Brain microvascular endothelial cell (primary cell): Measurements from ENCODE around the gene HMCN2.

ENCODE experiments used
- DNase-seq: peaks from one replicate; pipeline ENCODE4 v3.0.0-alpha.2; 2020
- H3K27ac ChIP-seq: fragments of 250-450 bp; sonication (Bioruptor Pico); 2 replicates; pipeline ENCODE4 v1.5.1; 2020; ENCODE audit warnings: mild to moderate bottlenecking, moderate library complexity
- H3K27me3 ChIP-seq: fragments of 250-450 bp; sonication (Bioruptor Pico); replicated peaks from 2 replicates; pipeline ENCODE4 v1.5.1; 2020; ENCODE audit warnings: mild to moderate bottlenecking
- H3K36me3 ChIP-seq: fragments of 250-450 bp; sonication (Bioruptor Pico); replicated peaks from 2 replicates; pipeline ENCODE4 v1.5.1; 2020; ENCODE audit warnings: mild to moderate bottlenecking
- H3K4me3 ChIP-seq: 2 replicates; pipeline ENCODE4 v1.5.1; 2011; ENCODE audit warnings: low read depth, mild to moderate bottlenecking, control low read depth, low read length, moderate library complexity
- in situ Hi-C: cut with HindIII; loops from 2 replicates; pipeline ENCODE4 v1.10.0; 2017; ENCODE audit warnings: low sequenced_read_pairs, low pct_ligation_motif_present
- TF ChIP-seq, protein P1 (sequence below): IDR thresholded peaks from 2 replicates; pipeline ENCODE4 v1.5.1; 2011; ENCODE audit warnings: low read depth, mild to moderate bottlenecking, moderate library complexity, low read length, control low read depth, inconsistent platforms; ENCODE audit errors: missing control alignments

HMCN2 gene, protein sequence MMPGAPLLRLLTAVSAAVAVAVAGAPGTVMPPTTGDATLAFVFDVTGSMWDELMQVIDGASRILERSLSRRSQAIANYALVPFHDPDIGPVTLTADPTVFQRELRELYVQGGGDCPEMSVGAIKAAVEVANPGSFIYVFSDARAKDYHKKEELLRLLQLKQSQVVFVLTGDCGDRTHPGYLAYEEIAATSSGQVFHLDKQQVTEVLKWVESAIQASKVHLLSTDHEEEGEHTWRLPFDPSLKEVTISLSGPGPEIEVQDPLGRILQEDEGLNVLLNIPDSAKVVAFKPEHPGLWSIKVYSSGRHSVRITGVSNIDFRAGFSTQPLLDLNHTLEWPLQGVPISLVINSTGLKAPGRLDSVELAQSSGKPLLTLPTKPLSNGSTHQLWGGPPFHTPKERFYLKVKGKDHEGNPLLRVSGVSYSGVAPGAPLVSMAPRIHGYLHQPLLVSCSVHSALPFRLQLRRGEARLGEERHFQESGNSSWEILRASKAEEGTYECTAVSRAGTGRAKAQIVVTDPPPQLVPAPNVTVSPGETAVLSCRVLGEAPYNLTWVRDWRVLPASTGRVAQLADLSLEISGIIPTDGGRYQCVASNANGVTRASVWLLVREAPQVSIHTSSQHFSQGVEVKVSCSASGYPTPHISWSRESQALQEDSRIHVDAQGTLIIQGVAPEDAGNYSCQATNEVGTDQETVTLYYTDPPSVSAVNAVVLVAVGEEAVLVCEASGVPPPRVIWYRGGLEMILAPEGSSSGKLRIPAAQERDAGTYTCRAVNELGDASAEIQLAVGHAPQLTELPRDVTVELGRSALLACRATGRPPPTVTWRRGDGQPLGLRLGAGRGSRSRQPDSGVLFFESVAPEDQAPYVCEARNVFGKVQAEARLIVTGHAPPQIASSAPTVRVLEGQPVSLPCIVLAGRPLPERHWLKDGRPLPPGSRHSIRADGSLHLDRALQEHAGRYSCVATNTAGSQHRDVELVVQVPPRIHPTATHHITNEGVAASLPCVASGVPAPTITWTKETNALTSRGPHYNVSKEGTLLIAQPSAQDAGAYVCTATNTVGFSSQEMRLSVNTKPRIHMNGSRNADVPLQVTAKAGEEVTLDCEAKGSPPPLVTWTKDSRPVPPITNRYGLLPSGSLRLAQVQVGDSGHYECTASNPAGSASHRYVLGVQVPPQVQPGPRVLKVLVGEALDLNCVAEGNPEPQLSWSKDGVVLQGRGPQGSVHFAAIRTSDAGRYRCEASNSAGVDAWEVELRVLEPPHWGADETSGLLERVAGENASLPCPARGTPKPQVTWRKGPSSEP (N-terminal part only)

DNA sequence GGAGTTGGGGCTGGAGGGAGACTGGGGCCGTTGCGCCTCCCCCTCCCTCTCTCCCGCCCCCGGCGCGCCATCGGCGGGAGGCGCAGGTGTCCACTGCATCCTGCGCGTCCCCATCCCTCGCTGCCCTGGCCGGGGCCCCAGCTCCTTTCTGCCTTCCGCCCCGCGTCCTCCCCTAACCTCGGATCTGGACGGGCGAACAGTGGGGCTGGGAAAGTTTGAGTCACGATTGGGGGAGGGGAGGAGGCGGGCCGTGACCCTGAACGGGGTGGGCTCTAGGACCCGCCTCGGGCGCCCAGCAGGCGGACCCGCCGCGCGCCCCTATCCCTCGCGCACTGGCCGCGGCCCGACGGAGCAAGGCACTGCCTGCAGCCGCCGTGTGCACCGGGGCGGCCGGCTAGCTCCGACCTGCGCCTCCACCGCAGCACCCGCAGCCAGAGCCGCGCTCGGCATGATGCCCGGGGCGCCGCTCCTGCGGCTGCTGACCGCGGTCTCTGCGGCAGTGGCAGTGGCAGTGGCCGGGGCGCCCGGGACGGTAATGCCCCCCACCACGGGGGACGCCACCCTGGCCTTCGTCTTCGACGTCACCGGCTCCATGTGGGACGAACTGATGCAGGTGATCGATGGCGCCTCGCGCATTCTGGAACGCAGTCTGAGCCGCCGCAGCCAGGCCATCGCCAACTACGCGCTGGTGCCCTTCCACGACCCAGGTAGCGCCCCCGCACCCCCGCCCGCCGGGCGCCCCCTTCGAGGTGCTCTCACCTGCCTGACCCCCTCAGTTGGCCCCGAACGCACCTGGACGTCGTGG lies at the start of gene HMCN2:
HMCN2 (plus strand) TSS at position 330 of the 805 bp plus-strand sequence; CDS start at position 449, 119 bp downstream.
- in situ Hi-C loops, result no loop called here
- TF ChIP-seq, protein P1, sequence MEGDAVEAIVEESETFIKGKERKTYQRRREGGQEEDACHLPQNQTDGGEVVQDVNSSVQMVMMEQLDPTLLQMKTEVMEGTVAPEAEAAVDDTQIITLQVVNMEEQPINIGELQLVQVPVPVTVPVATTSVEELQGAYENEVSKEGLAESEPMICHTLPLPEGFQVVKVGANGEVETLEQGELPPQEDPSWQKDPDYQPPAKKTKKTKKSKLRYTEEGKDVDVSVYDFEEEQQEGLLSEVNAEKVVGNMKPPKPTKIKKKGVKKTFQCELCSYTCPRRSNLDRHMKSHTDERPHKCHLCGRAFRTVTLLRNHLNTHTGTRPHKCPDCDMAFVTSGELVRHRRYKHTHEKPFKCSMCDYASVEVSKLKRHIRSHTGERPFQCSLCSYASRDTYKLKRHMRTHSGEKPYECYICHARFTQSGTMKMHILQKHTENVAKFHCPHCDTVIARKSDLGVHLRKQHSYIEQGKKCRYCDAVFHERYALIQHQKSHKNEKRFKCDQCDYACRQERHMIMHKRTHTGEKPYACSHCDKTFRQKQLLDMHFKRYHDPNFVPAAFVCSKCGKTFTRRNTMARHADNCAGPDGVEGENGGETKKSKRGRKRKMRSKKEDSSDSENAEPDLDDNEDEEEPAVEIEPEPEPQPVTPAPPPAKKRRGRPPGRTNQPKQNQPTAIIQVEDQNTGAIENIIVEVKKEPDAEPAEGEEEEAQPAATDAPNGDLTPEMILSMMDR, result no peak
- H3K27me3 ChIP-seq, result peaks cover 54% of the 10 kb centered on the region
- H3K4me3 ChIP-seq, result no peak within 1 kb of the TSS
- DNase-seq, result no peak
- H3K36me3 ChIP-seq, result no peaks in the 10 kb centered on the region
- H3K27ac ChIP-seq, result no peak within 1 kb of the TSS

DNA sequence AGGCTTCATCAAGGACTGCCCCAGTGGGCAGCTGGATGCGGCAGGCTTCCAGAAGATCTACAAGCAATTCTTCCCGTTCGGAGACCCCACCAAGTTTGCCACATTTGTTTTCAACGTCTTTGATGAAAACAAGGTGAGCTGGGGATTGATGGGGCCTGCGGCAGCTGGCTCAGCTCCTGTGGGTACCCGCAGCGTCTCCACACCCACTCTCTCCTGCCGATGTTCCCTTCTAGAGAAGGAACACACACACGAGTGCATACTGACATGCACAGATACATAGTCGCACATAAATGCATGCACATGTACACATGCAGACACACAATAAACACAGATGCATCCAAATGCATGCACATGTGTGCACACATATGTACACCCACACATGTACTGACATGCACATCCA lies 47.7 kb upstream of the HMCN2 start:
- Histone ChIP-seq H3K4me3 (no peak overlapping the region), H3K27me3 (no peaks in the 10 kb centered on the region), H3K27ac (no peak overlapping the region), H3K36me3 (peaks cover 13% of the 10 kb centered on the region)
- in situ Hi-C loops, result no loop called here
- TF ChIP-seq, protein P1, result no peak
- no peak for DNase-seq

DNA sequence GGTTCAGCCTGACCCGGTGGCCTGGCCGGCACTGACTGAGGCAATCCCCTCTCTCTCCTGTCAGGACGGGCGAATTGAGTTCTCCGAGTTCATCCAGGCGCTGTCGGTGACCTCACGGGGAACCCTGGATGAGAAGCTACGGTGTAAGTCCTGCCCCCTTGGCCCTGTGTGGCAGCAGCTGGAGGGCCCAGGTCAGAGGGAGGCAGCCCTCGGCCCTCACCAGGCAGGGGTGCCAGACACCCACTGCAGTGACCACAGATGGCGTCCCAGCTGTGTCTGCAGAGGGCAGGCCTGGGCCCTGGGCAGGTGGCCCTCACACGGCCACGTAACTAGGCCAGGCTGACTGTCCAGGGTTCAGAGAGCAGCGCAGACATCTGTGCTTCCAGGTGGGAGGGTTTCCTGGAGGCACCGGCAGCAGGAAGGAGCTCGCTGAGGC lies 45.9 kb upstream of the HMCN2 start:
- no peak overlapping the region for H3K27ac ChIP-seq
- DNase-seq, result no peak
- in situ Hi-C loops, result no loop called here
- H3K27me3 ChIP-seq, result no peaks in the 10 kb centered on the region
- H3K36me3 ChIP-seq, result peaks cover 13% of the 10 kb centered on the region
- TF ChIP-seq, protein P1, result no peak
- H3K4me3 ChIP-seq, result no peak overlapping the region

DNA sequence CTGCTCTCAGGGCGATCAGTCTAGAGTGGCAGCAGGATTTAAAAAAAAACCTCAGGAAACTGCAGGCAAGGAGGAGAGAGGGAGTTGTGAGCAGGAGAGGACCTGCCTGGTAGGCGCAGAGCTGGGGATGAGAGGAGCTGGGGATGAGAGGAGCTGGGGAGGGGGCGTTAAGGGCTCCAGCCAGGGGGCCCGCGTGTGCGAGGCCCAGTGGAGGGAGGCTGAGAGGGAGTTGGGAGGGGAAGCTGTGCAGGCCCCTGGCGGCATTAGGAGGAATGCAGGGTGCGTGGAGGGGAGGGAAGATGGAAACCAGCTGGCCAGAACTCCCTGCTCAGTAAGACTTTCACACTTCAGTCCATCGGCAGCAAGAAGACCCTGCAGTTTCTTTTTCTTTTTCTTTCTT lies 45.2 kb upstream of the HMCN2 start:
- DNase-seq, result no peak
- H3K4me3 ChIP-seq, result no peak overlapping the region
- in situ Hi-C loops, result no loop called here
- peaks cover 13% of the 10 kb centered on the region for H3K36me3 ChIP-seq
- H3K27me3 ChIP-seq, result no peaks in the 10 kb centered on the region
- no peak overlapping the region for H3K27ac ChIP-seq
- TF ChIP-seq, protein P1, result peak; percentile 55

DNA sequence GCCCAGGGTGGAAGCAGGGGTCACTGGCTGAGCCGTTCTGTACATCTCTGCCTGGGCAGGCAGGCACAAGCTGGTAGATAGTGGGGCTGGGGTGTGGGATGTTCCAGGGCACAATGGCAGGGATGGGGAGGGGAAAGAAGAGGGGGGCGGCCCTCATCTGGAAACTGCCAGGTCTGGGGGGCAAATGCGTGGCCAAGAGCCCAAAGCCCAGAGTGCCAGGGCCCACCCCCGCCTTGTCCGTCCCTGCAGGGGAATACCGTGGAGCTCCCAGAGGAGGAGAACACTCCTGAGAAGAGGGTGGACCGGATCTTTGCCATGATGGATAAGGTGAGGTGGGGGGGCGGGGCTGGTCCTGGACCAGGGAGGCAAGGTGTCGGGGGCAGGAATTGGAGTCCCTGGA lies 42.7 kb upstream of the HMCN2 start:
- in situ Hi-C loops, result no loop called here
- Histone ChIP-seq H3K4me3 (no peak overlapping the region), H3K36me3 (peaks cover 30% of the 10 kb centered on the region), H3K27me3 (no peaks in the 10 kb centered on the region), H3K27ac (no peak overlapping the region)
- TF ChIP-seq, protein P1, result no peak
- no peak for DNase-seq
